Subcutaneous adipose tissue (tissue), 4 donors: ENCODE measurements around the gene UPF3A. TPM values are rescaled to one million over a fixed set of nuclear protein-coding genes. Genes with fewer than 3 reads are reported as not detected.

Source experiments
- CTCF ChIP-seq: fragments of 450-650 bp; IDR thresholded peaks from one replicate; pipeline ENCODE4 v1.5.1; 2016; ENCODE audit warnings: low read depth, mild to moderate bottlenecking, control low read depth, antibody characterized with exemption, moderate library complexity
- total RNA-seq, 4 donors: library from RNA; depleted of rRNA; stranded (reverse); fragments of >200 nt; gene quantifications; one replicate each; pipeline ENCODE4 v1.1.0, GENCODE V29; 2016

Gene UPF3A
- total RNA-seq, 4 donors from 2014 or later: 35.4 to 74.4 (median 46.2) TPM

- TF ChIP-seq CTCF: no peak
Observed at GRCh38 chr13:114296448-114296847, 15.0 kb downstream of the UPF3A start.

GRCh38 chr13:114296902-114297301, 15.5 kb downstream of the UPF3A start:
- no peak for TF ChIP-seq CTCF

- TF ChIP-seq CTCF: no peak
Observed at GRCh38 chr13:114298866-114299265, 17.5 kb downstream of the UPF3A start.

GRCh38 chr13:114299604-114300305, 18.4 kb downstream of the UPF3A start:
- no peak for TF ChIP-seq CTCF

- TF ChIP-seq CTCF: no peak
Observed at GRCh38 chr13:114303700-114304327, 22.4 kb downstream of the UPF3A start.

GRCh38 chr13:114304346-114305034, 23.1 kb downstream of the UPF3A start:
- TF ChIP-seq CTCF: no peak

- TF ChIP-seq CTCF: no peak
Observed at GRCh38 chr13:114309086-114309485, 27.7 kb downstream of the UPF3A start.
